ENCODE measurements around the gene EPB41. TPM values are rescaled to one million over a fixed set of nuclear protein-coding genes. Genes with fewer than 3 reads are reported as not detected.

Gene EPB41
- total RNA-seq, 2 experiments from 2014 or later: 70.3 to 79.4 TPM

DNA sequence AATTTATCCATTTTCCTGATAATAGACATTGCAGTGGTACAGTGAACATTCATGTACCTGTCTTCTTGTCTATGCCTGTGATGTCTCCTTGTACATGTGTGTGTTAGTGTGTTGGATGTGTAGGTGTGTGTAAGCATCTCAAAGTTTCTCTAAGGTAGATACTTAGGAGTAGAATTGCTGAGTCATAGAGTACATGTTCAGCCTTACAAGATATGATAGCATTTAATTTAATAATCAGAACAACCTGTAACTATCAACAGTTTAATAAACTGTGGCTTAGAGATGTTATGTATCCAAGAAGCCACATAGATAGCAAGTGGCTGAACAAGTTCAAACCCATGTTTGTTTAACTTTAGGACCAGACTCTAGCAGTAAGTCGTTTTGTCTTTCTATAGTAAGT lies 35.6 kb downstream of the EPB41 start:
- ChIA-PET CTCF (interaction anchor here (2.2 kb wide), 1 partner anchor 13 kb away, joined by 5 read pairs; no protein-coding TSS in a partner anchor), POLR2A (no interaction called here)

DNA sequence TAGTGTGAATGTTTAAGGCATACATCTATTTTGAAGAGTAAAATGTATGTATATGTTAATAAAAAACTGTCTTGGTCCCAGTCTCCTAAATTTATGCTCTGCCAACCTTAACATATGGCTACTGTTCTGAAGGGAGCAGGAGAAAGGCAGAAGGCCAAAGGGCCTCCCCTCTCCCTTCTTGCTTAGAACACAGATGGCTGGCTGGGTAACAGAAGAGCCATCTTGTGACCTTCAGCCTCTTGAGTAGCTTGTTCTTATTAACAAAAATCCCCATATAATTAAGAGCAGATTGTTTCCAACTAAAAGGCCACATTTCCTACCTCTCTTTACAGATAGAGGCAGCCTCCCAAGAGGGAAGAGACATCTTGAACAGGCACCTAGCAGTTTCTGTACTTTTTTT lies 36.1 kb downstream of the EPB41 start:
- CTCF ChIA-PET: interaction anchor here (2.2 kb wide), 1 partner anchor 12 kb away, joined by 5 read pairs; no protein-coding TSS in a partner anchor
- POLR2A ChIA-PET: no interaction called here

DNA sequence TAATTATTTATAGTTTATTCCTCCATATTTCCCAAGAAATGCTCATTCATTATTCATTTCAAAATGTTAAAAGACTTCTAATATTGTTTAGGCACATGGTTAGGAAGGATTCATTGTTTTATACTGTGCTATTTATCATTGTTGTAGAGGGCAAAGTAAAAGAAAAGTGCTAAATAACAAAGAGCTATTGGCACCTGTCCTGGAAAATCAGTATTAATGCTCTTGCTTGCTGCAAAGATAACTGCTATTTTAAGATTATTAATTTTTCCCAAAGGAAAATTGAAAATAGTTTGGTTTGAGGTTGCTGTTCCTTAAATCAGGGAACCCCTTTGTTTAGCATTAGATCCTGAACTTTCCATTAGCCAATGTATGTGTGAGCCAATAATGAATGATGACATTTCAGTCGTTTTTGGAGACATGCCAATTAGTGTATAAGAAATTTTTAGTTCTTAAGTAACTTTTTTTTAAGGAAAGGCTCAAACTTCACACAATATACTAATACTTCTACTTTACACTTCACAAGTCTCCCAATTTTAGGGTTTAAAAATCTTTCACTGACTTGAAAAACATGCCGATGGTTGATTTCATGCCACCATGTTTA lies 39.9 kb downstream of the EPB41 start:
- POLR2A ChIA-PET: no interaction called here
- CTCF ChIA-PET: no interaction called here

DNA sequence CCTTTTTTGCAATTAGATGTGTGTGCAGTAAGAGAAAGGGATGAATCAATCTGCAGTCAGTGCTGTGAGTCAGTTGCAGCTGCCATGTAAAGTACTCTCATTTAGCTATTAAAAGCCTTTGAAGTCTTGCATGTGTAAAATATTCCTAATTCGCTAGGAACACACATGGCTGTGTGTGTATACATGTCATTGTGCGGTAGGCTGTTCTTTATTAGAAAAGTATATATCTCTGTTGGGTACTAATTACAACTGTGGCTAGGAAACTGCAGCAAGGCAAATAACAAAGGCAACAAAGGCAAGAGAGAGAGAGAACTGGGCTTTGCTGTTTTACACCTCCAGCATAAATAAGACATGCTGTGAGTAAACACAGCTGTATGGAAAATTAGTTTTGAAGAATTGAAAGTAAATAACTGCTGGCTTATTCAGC lies 41.7 kb downstream of the EPB41 start:
- ChIA-PET CTCF (no interaction called here), POLR2A (interaction anchor here (1.7 kb wide), 1 partner anchor 42 kb away, joined by 5 read pairs; the partner anchor contains the start of gene EPB41)

DNA sequence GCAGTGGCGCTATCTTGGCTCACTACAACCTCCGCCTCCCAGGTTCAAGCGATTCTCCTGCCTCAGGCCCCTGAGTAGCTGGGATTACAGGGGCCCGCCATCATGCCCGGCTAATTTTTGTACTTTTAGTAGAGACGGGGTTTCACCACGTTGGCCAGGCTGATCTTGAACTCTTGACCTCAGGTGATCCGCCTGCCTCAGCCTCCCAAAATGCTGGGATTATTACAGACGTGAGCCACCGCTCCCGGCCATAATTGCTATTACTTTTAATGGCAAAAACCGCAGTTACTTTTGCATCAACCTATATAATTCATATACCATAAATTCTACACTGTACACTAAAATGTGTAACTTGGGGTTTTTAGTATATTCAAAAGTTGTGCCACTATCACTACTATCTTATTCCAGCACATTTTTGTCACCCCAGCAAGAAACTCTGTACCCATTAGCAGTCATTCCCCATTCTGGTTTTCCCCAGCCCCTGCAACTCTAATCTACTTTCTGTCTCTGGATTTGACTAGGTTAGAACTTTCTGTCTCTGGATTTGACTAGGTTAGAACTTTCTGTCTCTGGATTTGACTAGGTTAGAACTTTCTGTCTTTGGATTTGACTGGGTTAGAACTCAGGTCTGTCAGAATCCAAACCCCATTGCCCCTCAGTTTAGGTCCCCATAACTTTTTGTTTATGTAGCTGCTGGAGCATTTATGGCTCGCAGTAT lies 47.9 kb downstream of the EPB41 start:
- POLR2A ChIA-PET: interaction anchor here (0.6 to 0.7 kb wide), 2 partner anchors 47 to 73 kb away, joined by 9 read pairs; no protein-coding TSS in a partner anchor
- CTCF ChIA-PET: interaction anchor here (0.6 to 2.5 kb wide), 4 partner anchors 12 to 253 kb away, joined by 3 to 7 read pairs (median 4); no protein-coding TSS in a partner anchor

DNA sequence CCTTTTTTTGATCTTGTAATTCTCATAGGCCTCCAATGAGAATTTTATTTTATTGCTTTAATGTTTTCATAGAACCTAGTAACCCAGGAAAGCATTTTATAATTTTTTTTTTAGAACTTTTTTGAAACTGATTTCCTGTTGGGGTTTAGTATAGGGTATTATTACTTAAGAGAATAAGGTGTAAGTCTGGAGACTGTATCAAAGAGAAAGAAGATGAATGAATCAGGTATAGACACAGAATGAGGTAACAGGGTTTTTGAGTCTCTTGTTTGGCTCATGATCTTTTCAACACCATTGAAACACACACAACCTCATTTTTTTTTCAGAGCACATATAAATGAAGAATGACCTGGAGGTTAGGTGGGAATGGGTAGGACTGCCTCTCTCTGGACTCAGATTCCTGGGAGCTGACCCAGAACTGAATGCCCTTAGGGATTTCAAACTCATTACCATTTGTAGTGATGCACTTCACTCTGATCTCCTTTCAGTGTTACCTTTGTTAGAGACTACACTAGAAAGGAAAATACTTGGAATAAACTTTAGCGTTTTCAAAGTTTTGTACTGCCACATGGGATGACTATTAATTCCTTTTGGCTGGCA lies 51.0 kb downstream of the EPB41 start:
- ChIA-PET CTCF (no interaction called here), POLR2A (no interaction called here)

DNA sequence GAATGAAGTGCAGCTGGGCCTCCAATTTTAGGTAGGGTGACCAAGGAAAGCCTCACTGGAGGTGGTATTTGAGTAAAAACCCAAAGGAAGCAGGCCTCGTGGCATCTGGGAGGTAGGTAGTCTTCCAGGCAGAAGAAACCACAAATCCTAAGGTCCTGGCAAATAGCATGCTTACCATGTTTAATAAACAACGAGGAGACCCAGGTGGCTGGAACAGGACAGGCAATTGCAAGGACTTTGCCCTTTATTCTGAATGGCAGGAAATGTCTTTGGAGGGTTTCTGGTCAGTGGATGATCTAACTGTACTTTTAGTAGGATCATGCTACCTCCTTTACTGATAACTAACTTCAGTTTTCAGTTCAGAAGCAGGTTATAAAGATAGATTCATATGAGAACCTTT lies 52.2 kb downstream of the EPB41 start:
- ChIA-PET CTCF (no interaction called here), POLR2A (no interaction called here)

DNA sequence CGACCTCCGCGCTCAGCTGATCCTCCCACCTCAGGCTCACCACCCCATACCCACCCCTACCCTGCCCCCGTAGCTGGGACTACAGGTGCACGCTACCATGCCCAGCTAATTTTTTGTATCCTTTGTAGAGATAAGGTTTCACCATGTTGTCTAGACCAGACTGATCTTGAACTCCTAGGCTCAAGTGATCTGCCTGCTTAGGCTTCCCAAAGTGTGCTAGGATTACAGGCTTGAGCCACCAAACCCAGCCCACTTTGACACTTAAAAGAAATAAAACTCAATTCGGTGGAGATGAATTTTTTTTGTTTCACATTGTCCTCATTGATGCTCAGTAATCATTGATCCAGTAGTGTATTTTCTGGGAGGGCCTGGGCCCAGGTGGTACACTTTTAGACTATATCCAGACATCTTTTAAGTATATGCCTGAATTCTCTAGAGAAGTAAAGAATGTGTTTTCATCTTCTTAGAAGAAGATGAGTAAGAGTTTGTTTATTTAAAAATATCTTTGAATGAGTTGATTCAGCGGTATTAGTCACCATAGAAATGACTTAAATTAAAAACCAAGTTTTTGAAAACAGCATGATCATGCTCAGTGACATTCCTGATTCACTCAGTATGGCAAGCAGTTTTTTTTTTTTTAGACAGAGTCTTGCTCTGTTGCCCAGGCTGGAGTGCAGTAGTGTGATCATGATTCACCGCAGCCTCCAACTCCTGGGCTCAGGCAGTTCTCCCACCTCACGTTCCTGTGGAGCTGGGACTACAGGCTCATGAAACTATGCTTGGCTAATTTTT lies 57.8 kb downstream of the EPB41 start:
- POLR2A ChIA-PET: interaction anchor here (1.0 kb wide), 1 partner anchor 84 kb away, joined by 3 read pairs; no protein-coding TSS in a partner anchor
- CTCF ChIA-PET: no interaction called here

DNA sequence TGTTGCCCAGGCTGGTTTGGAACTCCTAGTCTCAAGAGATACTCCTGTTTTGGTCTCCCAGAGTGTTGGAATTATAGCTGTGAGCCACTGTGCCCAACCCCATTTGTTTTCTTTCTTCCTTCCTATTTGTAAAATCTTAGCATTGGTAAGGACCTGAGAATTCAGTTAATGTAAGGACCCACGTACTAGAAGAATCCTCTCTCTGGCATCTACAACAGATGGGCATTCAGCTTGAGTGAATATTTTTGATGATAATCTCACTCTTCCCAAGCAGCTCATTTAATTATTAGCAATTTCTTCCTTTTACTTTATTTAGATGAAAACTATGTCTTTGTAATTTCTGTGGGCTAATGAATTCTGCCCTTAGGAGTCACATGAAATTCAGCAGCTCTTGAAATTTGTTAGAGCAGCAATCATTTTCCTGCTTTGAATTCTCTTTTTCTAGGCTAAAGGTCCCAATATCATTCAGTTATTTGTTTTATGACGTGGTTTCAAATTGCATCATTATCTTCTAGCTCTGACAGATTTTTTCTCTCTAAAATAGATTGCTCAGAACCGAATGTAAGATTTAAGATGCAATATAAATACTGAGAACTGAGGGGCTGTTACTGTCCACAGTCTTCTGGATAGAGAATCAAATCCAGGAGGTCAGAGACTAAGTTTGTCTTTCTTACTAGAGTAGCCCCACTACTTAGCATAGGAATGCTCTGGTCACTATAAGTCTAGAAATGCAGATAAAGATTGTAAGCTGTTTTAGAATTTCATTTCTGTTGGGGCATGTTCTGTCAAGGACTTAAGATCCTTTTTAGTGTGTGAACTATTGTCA lies 59.4 kb downstream of the EPB41 start:
- ChIA-PET POLR2A (interaction anchor here (1.0 kb wide), 1 partner anchor 86 kb away, joined by 3 read pairs; no protein-coding TSS in a partner anchor), CTCF (interaction anchor here (1.9 kb wide), 1 partner anchor 92 kb away, joined by 4 read pairs; no protein-coding TSS in a partner anchor)

DNA sequence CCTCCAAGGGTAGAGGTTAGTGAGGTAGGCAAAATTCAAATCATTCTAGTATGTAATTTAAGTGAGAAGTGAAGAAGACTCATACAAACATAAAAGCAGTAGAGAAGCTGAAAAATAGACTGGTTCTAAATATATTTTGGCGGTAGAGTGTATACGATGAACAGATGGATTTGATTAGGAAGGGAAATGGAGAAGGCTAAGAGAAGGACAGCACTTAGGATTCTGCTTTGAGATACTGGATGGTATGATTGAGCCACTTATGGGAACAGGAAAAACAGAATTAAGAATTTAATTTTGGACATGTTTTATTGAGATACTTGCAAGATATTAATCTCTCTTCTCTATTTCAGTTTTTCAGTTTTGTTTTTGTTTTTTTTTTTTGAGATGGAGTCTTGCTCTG lies 60.1 kb downstream of the EPB41 start:
- ChIA-PET CTCF (interaction anchor here (1.9 kb wide), 1 partner anchor 92 kb away, joined by 4 read pairs; no protein-coding TSS in a partner anchor), POLR2A (no interaction called here)

DNA sequence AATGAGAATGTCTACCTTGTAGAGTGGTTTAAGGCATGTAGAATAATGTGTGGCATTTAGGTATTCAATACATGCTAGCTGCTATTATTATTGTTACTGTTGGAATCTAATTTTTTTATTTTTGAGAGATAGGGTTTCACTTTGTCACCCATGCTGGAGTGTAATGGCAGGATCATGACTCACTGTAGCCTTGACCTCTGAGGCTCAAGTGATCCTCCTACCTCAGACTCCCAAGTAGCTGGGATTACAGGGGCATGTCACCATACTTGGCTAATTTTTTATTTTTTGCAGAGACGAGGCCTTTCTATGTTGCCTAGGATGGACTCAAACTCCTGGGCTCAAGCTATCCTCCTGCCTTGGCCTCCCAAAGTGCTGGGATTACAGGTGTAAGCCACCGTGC lies 61.9 kb downstream of the EPB41 start:
- POLR2A ChIA-PET: no interaction called here

DNA sequence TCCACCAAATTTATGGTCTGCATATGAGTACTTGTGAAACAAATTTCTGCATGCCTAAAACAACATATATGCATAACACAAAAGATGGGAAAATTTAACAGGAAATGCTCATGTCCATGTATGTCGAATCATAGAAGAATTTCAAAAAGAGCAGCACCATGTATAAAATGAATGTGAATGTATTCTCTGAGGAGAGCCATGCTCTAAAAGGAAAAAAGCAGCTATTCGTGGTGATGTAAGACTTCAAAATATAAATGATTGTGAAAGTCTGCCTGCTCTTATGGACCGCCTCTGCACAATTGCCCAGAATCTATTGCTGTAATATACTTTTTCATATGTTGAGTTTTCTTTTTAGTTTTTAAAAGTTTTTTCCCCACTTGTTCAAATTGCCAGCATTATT lies 66.8 kb downstream of the EPB41 start:
- ChIA-PET POLR2A (no interaction called here), CTCF (no interaction called here)

More for the DNA sequence above, 61.9 kb downstream of the EPB41 start:
- CTCF ChIA-PET: no interaction called here

DNA sequence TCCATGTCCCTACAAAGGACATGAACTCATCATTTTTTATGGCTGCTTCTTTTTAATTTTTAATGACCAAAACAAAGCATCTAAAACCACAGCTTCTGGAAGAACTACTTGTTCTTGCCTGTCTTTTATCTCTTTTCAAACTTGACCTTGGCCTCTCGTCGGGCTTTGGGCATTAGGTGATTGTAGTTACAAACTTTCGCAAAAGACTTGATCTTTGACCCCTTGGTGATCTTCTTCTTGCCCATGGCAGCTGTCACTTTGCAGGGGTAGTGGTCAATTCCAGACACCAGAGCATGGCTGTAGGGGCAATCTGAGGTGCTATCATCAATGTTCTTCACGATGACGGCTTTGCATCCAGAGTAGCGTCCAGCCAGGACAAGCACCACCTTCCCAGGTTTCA lies 67.8 kb downstream of the EPB41 start:
- ChIA-PET POLR2A (no interaction called here), CTCF (no interaction called here)

DNA sequence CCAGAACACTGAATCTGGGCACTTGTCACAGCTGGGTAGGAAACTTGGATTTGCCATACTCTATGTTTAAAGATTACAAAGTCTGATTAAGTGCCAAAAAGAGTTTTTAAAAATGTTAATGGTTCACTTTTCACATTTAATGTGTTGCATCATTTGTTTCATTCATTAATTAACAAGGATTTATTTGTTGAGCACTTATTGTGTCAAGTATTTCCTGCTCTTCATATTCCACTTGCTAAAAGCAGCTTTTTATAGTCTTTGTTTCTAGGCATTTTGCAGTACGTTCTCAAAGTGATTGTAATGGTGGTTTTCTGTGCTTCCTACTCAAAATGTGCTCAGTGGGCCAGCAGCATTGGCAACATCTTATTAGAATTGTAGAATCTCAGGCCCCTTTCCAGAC lies 68.7 kb downstream of the EPB41 start:
- ChIA-PET CTCF (interaction anchor here (1.4 kb wide), 1 partner anchor 51 kb away, joined by 5 read pairs; no protein-coding TSS in a partner anchor), POLR2A (no interaction called here)

DNA sequence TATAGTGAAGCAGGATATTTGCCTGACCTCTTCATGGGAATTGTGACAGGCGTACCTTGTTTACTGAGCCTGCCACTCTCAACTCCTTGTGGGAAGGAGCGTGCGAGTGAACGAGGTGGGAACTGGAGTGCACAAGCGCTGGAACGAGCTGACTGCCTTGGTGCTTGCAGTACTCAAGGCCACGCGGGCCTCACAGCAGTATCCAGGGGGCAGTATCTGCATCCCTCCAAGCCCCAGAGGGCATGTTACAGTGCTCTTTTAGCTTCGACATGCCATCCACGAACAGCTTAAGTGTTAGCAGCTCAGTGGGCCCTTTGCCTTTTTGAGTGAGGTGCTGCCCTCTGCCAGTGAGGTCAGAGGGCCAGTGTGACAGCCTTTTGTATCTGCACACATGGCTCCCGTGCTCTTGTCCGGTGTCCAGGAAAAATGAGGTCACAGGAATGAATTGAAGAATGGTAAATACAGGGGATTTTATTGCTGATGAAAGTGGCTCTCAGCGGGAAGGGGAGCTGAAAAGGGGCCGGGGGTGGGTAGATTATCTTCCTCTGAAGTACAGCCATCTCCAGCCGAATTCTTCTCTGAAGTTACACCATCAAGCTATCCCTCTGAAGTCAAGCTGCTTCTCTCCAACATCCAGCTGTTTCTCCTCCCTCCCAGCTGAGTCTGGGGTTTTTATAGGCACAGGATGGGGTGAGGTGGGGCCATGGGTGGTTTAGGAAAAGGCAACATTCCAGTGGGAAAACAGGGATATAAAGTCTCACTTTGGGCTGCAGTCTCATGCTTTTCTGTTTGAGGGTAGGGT lies 69.3 kb downstream of the EPB41 start:
- ChIA-PET POLR2A (no interaction called here), CTCF (interaction anchor here (1.4 kb wide), 2 partner anchors 50 to 107 kb away, joined by 5 read pairs; no protein-coding TSS in a partner anchor)

DNA sequence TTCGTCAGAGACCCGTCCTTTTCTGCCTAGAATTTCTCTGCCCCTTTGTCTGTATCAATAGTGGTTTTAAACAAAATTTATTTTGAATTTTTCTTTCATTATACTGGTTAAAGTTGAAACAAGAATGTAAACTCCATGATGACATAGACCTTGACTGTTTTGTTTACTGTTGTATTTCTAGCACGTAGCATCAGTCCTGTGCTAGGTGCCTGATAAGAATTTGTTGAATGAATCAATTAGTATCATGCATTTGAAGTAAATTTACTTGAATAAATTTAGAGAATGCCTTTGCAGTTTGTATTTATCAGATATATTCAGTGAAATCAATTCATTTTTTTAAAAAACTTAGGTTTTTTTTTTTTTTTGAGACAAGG lies 69.9 kb downstream of the EPB41 start:
- CTCF ChIA-PET: interaction anchor here (1.4 kb wide), 1 partner anchor 107 kb away, joined by 5 read pairs; no protein-coding TSS in a partner anchor
- POLR2A ChIA-PET: no interaction called here

DNA sequence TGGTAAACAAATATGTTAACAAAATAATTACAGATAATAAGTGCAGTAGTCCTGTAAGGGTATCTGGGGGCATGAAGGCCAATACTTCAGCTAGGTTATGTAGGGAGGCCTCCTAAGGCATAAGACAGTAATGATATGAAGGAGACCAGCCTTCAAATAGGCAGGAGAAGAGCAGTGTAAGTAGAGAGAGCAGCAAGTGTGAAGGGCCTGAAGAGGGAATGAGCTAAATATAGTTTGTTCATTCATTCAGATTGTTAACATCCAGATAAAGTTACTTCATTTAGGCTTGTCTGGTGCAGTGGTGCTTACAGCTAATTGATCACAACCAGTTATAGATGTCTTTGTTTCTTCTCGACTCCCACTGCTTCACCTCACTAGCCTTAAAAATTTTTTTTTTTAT lies 71.1 kb downstream of the EPB41 start:
- CTCF ChIA-PET: no interaction called here
- POLR2A ChIA-PET: interaction anchor here (0.6 kb wide), 1 partner anchor 70 kb away, joined by 5 read pairs; no protein-coding TSS in a partner anchor

DNA sequence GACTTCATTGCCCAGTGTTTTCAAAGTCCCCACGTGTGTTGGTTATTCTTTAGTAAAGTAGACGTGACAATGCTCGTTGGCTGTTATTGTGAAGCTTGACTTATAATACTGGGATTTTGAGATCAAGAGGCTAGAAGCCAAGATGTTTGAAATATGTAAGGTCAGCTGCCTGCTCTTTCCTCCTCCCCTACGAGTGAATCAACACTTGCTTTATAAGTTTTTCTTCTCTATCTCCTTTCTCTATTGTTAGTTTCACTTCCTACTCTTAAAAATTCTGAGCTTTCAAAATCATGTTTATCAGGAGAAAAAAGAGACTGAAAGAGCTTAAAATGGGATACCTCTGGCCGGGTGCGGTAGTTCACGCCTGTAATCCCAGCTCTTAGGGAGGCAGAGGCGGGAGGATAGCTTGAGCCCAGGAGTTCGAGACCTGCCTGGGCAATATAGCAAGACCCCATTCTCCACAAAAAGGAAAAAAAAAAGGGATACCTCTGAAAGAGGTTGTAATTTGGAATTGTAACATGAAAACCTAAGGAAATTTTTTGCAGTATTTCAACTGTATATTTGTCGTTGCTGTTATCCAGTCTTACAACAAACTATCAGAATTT lies 72.0 kb downstream of the EPB41 start:
- ChIA-PET CTCF (no interaction called here), POLR2A (no interaction called here)
